ENCODE measurements around the gene DHX57.

DNA sequence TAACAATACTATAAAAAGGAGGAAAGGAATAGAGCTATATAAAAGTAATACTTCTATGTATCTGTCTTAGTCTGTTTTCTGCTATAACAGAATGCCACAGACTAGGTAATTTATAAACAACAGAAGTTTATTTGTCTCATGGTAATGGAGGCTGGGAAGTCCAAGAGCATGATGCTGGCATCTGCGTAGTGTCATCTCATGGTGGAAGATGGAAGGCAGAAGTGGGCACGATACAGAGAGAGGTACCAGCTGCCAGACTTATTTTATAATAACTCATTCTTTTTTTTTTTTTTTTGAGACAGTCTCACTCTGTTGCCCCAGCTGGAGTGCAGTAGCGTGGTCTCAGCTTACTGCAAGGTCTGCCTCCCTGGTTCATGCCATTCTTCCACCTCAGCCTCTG is 4.3 kb downstream of the DHX57 start:
- TF ChIP-seq, protein P1, sequence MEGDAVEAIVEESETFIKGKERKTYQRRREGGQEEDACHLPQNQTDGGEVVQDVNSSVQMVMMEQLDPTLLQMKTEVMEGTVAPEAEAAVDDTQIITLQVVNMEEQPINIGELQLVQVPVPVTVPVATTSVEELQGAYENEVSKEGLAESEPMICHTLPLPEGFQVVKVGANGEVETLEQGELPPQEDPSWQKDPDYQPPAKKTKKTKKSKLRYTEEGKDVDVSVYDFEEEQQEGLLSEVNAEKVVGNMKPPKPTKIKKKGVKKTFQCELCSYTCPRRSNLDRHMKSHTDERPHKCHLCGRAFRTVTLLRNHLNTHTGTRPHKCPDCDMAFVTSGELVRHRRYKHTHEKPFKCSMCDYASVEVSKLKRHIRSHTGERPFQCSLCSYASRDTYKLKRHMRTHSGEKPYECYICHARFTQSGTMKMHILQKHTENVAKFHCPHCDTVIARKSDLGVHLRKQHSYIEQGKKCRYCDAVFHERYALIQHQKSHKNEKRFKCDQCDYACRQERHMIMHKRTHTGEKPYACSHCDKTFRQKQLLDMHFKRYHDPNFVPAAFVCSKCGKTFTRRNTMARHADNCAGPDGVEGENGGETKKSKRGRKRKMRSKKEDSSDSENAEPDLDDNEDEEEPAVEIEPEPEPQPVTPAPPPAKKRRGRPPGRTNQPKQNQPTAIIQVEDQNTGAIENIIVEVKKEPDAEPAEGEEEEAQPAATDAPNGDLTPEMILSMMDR (IDR thresholded peaks at IDR 0.05): no peak
- no peak for TF ChIP-seq POLR2AphosphoS5 (IDR thresholded peaks at IDR 0.05)
- TF ChIP-seq POLR2A (IDR thresholded peaks at IDR 0.05; ENCODE audit: low read depth): no peak
- no peak for TF ChIP-seq EP300 (IDR thresholded peaks at IDR 0.05)

Data from esophagus muscularis mucosa (tissue), 4 donors.